Medulla oblongata (tissue), 1 donor: Measurements from ENCODE around the gene SLCO4A1.
A peak's percentile ranks its signal among the peaks of the same experiment; 100 is the strongest.

Source experiments
- DNase-seq: peaks from one replicate; pipeline ENCODE4 v3.0.0-alpha.2; 2015; ENCODE audit errors: extremely low spot score

The SLCO4A1 gene

GRCh38 chr20:62652041-62652893 lies 10.0 kb downstream of the SLCO4A1 start:
- DNase-seq = peak; percentile 87

GRCh38 chr20:62652894-62653305 lies 10.6 kb downstream of the SLCO4A1 start:
- no peak for DNase-seq

GRCh38 chr20:62653373-62653772 lies 11.1 kb downstream of the SLCO4A1 start:
- no peak for DNase-seq

GRCh38 chr20:62653951-62654685 lies 11.8 kb downstream of the SLCO4A1 start:
- DNase-seq = no peak

- DNase-seq = no peak
These were observed 13.2 kb downstream of the SLCO4A1 start for GRCh38 chr20:62655282-62656196.

GRCh38 chr20:62656197-62656918 lies 14.1 kb downstream of the SLCO4A1 start:
- DNase-seq = no peak

- no peak for DNase-seq
These were observed 14.8 kb downstream of the SLCO4A1 start for GRCh38 chr20:62656919-62657588.

GRCh38 chr20:62657589-62657942 lies 15.3 kb downstream of the SLCO4A1 start:
- DNase-seq = no peak

GRCh38 chr20:62657956-62658355 lies 15.7 kb downstream of the SLCO4A1 start:
- no peak for DNase-seq

- DNase-seq = peak; percentile 41
These were observed 16.4 kb downstream of the SLCO4A1 start for GRCh38 chr20:62658593-62659178.

GRCh38 chr20:62659488-62660239 lies 17.4 kb downstream of the SLCO4A1 start:
- no peak for DNase-seq

- no peak for DNase-seq
These were observed 17.9 kb downstream of the SLCO4A1 start for GRCh38 chr20:62660240-62660615.

- DNase-seq = no peak
These were observed 18.5 kb downstream of the SLCO4A1 start for GRCh38 chr20:62660768-62661167.

- no peak for DNase-seq
These were observed 19.3 kb downstream of the SLCO4A1 start for GRCh38 chr20:62661647-62662046.

- no peak for DNase-seq
These were observed 20.1 kb downstream of the SLCO4A1 start for GRCh38 chr20:62662422-62662821.

GRCh38 chr20:62663145-62664018 lies 21.1 kb downstream of the SLCO4A1 start:
- DNase-seq = no peak

GRCh38 chr20:62664019-62664971 lies 22.0 kb downstream of the SLCO4A1 start:
- no peak for DNase-seq
